GM19455 (cell line): ENCODE results near the gene THRAP3.
A peak's percentile ranks its signal among the peaks of the same experiment; 100 is the strongest.
"Not testable (repeated sequence)": the region's sequence is repeated elsewhere in the genome, so short reads cannot be mapped to it uniquely, and the experiment has no call there.

Experiments
- ATAC-seq: cut with Tn5 transposase; IDR thresholded peaks from one replicate; pipeline ENCODE4 v1.9.1; 2021; ENCODE audit not compliant: unreplicated experiment

THRAP3 gene

GRCh38 chr1:36223996-36224536, at the start of gene THRAP3:
TSS of gene THRAP3 (plus strand) at chr1:36224443. CDS start at chr1:36282564, 58,121 bp downstream.
- peak; percentile 92 for ATAC-seq

- no peak for ATAC-seq
Observed at GRCh38 chr1:36174713-36175112, 49.5 kb upstream of the THRAP3 start.

GRCh38 chr1:36175137-36176095, 48.8 kb upstream of the THRAP3 start:
- ATAC-seq: no peak

- no peak for ATAC-seq
Observed at GRCh38 chr1:36176106-36176949, 47.9 kb upstream of the THRAP3 start.

GRCh38 chr1:36177589-36178431, 46.4 kb upstream of the THRAP3 start:
- ATAC-seq: no peak

GRCh38 chr1:36178471-36179219, 45.6 kb upstream of the THRAP3 start:
- no peak for ATAC-seq

DNA sequence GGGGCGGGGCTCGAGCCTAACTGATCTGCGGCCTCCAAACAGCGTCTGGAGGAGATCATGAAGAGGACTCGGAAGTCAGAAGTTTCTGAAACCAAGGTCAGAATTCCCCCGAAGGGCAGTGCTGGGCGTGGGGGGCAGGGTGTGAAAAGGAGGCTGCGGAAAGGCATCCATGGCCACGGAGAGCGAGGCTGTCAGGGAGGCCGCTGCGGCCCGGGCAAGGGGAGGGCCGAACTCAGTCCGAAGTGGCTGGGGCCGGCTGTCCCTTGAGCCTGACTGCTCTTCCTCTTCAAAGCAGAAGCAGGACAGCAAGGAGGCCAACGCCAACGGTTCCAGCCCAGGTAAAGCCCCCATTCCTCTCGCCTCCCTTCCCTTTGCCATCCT, 45.0 kb upstream of the THRAP3 start:
- ATAC-seq: no peak

DNA sequence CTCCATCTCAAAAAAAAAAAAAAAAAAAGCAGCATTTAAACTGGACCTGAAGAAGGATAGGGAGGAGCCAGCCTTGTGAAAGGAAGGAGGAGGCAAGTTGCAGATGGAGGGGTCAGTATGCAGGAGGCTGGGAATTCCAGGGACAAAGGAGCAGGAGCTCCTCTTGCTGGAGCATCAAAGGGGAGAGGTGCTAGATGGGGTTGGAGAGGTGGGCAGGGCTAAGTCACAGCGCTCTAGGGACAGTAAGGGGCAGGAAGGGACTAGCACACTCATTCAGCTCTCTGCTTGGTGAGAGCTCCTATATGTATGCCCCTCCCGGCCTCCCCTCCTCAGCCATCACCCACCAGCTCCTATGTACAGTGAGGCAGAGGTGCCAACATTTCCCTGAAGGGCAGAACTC, 41.5 kb upstream of the THRAP3 start:
- ATAC-seq: no peak

GRCh38 chr1:36183309-36183856, 40.9 kb upstream of the THRAP3 start:
- ATAC-seq: no peak

GRCh38 chr1:36187800-36188593, 36.2 kb upstream of the THRAP3 start:
- ATAC-seq: peak; percentile 73

DNA sequence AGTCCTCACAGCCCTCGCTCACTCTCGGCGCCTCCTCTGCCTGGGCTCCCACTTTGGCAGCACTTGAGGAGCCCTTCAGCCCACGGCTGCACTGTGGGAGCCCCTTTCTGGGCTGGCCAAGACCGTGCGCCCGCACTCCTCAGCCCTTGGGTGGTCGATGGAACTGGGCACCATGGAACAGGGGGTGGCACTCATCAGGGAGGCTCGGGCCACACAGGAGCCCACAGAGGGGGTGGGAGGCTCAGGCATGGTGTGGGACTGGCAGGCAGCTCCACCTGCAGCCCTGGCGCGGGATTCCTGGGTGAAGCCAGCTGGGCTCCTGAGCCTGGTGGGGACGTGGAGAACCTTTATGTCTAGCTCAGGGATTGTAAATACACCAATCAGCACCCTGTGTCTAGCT, 27.4 kb upstream of the THRAP3 start:
- ATAC-seq: not testable (repeated sequence)

- no peak for ATAC-seq
Observed at GRCh38 chr1:36198641-36199040, 25.6 kb upstream of the THRAP3 start.

GRCh38 chr1:36199934-36200741, 24.1 kb upstream of the THRAP3 start:
- no peak for ATAC-seq

DNA sequence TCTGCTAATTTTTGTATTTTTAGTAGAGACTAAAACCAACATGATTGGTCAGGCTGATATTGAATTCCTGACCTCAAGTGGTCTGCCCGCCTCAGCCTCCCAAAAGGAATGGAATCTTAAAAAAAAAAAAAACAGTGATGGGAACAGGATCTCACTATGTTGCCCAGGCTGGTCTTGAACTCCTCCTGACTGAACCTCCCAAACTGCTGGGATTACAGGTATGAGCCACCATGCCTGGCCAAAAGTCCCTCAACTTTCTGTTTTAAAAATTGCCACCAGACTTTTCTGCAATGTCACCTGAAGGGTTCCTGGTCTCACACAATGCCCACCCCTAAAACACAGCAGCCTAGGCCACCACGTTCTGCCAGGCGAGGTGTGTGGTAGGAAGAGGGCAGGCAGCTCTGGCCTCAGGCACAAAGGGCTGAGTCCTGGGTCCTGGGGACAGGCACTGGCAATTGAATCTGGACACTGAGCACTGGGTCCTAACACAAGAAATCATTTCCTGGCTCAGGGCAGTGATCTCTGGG, 21.2 kb upstream of the THRAP3 start:
- ATAC-seq: no peak

DNA sequence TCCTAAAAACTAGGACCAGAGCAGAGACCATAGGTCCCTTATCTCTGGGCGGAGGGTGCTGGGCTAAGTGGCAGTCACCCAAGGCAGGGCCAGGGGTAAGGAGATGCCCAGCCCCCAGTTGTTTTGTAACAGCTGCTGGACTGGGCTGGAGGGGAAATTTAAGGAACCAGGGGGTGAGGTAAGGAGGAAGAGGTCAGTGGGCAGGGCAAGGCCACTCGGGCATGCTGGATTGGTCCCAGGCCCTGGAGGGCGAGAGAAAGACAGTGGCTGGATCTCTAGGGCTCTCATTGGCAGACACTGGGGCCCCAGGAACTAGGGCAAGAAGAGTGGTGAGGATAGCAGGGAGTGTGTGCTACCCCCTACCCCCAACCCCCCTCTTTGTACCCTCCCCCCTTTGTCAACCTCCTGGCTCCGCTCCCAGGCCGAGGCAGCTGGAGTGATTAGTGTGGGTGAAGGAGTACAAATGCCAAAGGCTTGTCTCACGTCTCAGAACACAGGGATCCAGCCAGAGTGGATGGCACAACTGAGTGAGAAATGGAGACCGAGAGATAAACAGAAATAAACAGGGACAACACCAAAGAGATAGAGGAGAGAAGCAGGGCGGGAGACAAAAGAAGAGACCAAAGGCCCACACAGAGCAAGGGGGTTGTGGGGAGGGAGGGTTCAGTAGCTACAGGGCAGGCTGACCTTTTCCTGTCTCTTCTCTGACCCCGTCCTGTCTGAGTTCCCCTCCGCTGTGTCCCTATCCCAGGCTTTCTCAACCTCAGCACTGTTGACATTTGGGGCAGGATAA, 20.5 kb upstream of the THRAP3 start:
- no peak for ATAC-seq

DNA sequence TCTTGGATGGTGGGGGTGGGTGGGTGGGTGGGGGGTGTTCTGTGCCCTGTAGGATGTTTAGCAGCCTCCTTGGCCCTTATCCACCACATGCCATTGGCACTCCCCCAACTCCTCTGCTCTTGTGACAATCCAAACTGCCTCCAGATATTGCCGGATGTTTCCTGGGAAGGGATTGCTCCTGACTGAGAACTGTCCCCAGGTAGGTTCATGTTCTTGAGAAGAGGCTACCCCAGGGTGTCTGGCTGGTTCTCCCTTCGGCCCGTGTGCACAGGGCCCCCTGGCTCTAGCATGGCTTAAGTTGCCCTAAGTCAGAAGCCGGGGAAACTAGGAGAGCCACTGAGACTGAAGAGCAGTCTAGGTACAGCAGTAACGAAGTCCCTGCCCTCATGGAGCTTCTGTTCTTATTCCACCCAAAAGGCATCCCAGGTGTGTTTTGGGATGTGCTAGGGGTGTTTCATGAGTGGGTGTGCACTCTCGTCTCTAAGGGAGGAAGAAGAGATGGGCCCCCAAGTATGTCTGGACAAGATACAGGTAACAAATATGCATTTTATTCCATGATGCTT, 19.8 kb upstream of the THRAP3 start:
- no peak for ATAC-seq
